HS-27A (cell line): ENCODE data around the gene SHKBP1.

Experiments used
- DNase-seq: peaks from one replicate; pipeline ENCODE4 v3.0.0-alpha.2; 2012; ENCODE audit warnings: low read depth, missing footprints

The SHKBP1 gene

GRCh38 chr19:40640744-40641143 is 64.1 kb downstream of the SHKBP1 start:
- DNase-seq, result no peak
